ENCODE measurements around the gene SWI5. TPM values are rescaled to one million over a fixed set of nuclear protein-coding genes. Genes with fewer than 3 reads are reported as not detected.
A peak's percentile ranks its signal among the peaks of the same experiment; 100 is the strongest.

Gene SWI5
- total and polyA plus RNA-seq, 2 experiments from 2014 or later = 26.6 to 42.5 TPM

DNA sequence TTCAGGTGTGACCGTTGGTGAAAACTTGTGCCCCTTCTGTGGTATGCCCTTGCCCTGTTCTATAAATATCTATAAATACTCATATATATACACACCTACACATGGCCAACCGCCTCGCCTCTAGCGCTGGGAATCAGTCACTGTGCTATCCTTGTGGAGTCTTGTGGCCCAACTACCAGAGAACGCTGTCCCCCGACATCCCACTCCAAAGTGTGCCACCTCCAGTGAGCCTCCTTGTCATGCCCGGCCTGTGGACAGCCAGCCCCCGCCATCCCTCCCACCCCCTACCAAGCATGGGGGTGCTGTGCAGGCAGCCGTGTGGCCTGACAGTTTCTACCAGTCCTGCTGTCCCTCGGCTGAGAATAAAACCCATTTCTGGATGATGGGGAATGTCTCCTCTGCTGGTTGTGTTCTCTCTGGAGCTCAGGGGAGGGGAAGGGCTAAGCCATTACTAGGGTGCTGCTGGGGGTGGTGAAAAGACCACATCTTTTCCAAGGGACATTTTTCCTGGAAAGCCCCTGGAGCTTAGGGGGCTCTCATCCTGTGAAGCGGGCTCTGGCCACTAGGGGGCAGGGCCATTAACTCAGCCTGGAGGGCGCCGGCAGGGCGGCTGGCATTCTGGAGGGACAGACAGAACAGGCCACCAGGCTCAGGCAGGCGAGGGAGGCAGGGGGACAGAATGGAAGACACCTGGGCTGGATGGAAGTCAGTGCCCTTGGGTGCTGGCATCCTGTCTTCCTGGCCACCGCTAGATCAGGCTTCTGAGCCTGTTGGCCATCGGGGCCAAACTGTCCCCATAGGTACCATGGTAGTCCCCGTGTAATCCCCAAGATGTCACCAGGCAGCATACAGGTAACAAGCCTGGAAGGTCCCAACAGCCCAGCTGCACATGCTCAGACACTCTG is 21.0 kb upstream of the SWI5 start:
- Mint-ChIP-seq H3K4me1 (peaks cover 39% of the 10 kb centered on the region), H3K9me3 (no peaks in the 10 kb centered on the region; the same call in 2 of the 3 replicates), H3K27ac (peak overlapping the region; percentile 85), H3K4me3 (peak overlapping the region; percentile 39; the same call in 1 of the 3 replicates), H3K36me3 (ENCODE audit: low read depth) (peaks cover 22% of the 10 kb centered on the region), H3K27me3 (ENCODE audit: insufficient read depth, low read depth, poor library complexity) (peaks cover 17% of the 10 kb centered on the region)
- peaks cover 14% of the 10 kb centered on the region for H3K4me1 ChIP-seq (ENCODE audit: insufficient read depth)
- H2AFZ ChIP-seq = no peak overlapping the region
- peaks cover 10% of the 10 kb centered on the region; the same call in 1 of the 2 replicates for H3F3A ChIP-seq (replicated peaks; ENCODE audit: low read depth)
- H3K79me2 ChIP-seq (replicated peaks; ENCODE audit: insufficient read depth) = 0 out of 2 replicates have a peak, but pooled peaks cover 6% of the 10 kb centered on the region
- peak; percentile 94 for DNase-seq (ENCODE audit: low spot score)
- peak overlapping the region; percentile 55; the same call in 1 of the 2 replicates for H3K27ac ChIP-seq (ENCODE audit: low read depth)
- no peaks in the 10 kb centered on the region for H3K27me3 ChIP-seq (ENCODE audit: insufficient read depth)
- peaks cover 9% of the 10 kb centered on the region for H4K20me1 ChIP-seq (replicated peaks; ENCODE audit: insufficient read depth)
- ATAC-seq = peak; percentile 70
- H3K4me2 ChIP-seq = peak overlapping the region; percentile 57; the same call in 1 of the 2 replicates
- TF ChIP-seq POLR2AphosphoS5 (IDR thresholded peaks at IDR 0.05; ENCODE audit: low read depth) = no peak; the same call in 1 of the 2 replicates
- no peak for TF ChIP-seq EZH2phosphoT487 (IDR thresholded peaks at IDR 0.05; ENCODE audit: unreplicated experiment)
- TF ChIP-seq, protein P1, sequence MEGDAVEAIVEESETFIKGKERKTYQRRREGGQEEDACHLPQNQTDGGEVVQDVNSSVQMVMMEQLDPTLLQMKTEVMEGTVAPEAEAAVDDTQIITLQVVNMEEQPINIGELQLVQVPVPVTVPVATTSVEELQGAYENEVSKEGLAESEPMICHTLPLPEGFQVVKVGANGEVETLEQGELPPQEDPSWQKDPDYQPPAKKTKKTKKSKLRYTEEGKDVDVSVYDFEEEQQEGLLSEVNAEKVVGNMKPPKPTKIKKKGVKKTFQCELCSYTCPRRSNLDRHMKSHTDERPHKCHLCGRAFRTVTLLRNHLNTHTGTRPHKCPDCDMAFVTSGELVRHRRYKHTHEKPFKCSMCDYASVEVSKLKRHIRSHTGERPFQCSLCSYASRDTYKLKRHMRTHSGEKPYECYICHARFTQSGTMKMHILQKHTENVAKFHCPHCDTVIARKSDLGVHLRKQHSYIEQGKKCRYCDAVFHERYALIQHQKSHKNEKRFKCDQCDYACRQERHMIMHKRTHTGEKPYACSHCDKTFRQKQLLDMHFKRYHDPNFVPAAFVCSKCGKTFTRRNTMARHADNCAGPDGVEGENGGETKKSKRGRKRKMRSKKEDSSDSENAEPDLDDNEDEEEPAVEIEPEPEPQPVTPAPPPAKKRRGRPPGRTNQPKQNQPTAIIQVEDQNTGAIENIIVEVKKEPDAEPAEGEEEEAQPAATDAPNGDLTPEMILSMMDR (conservative IDR thresholded peaks at IDR 0.05; ENCODE audit: low read depth in 2 of 2) = peak; percentile 84 to 86
- no peak for TF ChIP-seq CREB1 (CRISPR knock-in tag; IDR thresholded peaks at IDR 0.05; ENCODE audit: low read depth)
- TF ChIP-seq NANOG (IDR thresholded peaks at IDR 0.05; ENCODE audit: borderline replicate concordance) = 0 out of 2 replicates have a peak, but pooled peaks have one; percentile 12
- H3K4me3 ChIP-seq = no peak overlapping the region
- peaks cover 4% of the 10 kb centered on the region; the same call in 1 of the 2 replicates for H3K36me3 ChIP-seq (ENCODE audit: insufficient read depth)
- H3K9me2 ChIP-seq (ENCODE audit: insufficient read depth) = no peaks in the 10 kb centered on the region

DNA sequence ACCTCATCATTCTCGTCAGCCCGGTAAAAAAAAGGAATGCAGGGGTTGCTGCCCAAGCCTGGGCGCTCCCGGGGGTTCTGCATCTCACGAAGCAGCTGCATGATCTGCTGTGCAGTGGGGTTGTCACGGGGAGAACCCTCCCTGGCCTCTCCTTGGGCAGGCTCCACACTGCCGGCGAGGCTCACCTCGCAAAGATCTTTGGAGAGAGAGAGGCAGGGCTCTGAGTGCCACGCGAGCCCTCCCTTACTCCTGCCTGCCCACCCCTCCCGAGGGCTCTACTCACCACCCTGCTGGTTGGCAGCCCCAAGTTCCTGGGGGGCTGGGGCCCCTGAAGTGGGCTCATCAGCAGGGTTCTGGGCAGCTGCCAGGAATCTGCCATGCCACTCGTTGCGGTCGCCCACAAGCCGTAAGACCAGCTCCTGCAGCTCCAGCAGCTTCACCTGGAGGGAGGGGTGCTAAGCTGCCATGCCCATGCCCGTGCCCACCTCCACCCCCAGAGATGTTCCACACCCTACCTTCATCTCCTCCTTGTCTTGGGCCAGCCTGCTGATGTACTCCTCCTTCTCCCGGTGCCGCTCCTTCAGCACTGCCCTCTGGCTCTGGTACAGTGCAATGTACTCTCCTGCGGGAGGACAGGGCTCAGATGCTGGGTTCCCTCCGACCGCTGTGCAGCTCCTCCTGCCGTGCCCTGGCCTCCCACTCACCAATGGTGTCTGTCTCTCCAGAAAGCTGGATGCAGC is 18.8 kb upstream of the SWI5 start:
- DNase-seq (ENCODE audit: low spot score) (no peak), ATAC-seq (no peak)
- Histone ChIP-seq H3K4me1 (ENCODE audit: insufficient read depth) (peaks cover 7% of the 10 kb centered on the region), H3K4me3 (no peak overlapping the region), H3K4me2 (no peak overlapping the region), H3K27me3 (ENCODE audit: insufficient read depth) (no peaks in the 10 kb centered on the region), H3K9me2 (ENCODE audit: insufficient read depth) (no peaks in the 10 kb centered on the region), H2AFZ (no peak overlapping the region), H3F3A (replicated peaks; ENCODE audit: low read depth) (peaks cover 10% of the 10 kb centered on the region; the same call in 1 of the 2 replicates), H3K79me2 (replicated peaks; ENCODE audit: insufficient read depth) (no peaks in the 10 kb centered on the region), H4K20me1 (replicated peaks; ENCODE audit: insufficient read depth) (peaks cover 17% of the 10 kb centered on the region), H3K27ac (ENCODE audit: low read depth) (no peak overlapping the region), H3K36me3 (ENCODE audit: insufficient read depth) (peaks cover 4% of the 10 kb centered on the region; the same call in 1 of the 2 replicates)
- peaks cover 33% of the 10 kb centered on the region for H3K36me3 Mint-ChIP-seq (ENCODE audit: low read depth)
- H3K27me3 Mint-ChIP-seq (ENCODE audit: insufficient read depth, low read depth, poor library complexity) = peaks cover 19% of the 10 kb centered on the region
- no peak overlapping the region; the same call in 2 of the 3 replicates for H3K4me3 Mint-ChIP-seq
- no peaks in the 10 kb centered on the region; the same call in 2 of the 3 replicates for H3K9me3 Mint-ChIP-seq
- H3K27ac Mint-ChIP-seq = peak overlapping the region; percentile 41
- H3K4me1 Mint-ChIP-seq = peaks cover 29% of the 10 kb centered on the region
- TF ChIP-seq EZH2phosphoT487 (IDR thresholded peaks at IDR 0.05; ENCODE audit: unreplicated experiment) (no peak), POLR2AphosphoS5 (IDR thresholded peaks at IDR 0.05; ENCODE audit: low read depth) (no peak), ZNF331 (CRISPR knock-in tag; IDR thresholded peaks at IDR 0.05; ENCODE audit: low read depth) (no peak), EZH2 (IDR thresholded peaks at IDR 0.05; ENCODE audit: low read depth, unreplicated experiment) (no peak), ZNF114 (CRISPR knock-in tag; IDR thresholded peaks at IDR 0.05) (no peak)
- TF ChIP-seq, protein P2, sequence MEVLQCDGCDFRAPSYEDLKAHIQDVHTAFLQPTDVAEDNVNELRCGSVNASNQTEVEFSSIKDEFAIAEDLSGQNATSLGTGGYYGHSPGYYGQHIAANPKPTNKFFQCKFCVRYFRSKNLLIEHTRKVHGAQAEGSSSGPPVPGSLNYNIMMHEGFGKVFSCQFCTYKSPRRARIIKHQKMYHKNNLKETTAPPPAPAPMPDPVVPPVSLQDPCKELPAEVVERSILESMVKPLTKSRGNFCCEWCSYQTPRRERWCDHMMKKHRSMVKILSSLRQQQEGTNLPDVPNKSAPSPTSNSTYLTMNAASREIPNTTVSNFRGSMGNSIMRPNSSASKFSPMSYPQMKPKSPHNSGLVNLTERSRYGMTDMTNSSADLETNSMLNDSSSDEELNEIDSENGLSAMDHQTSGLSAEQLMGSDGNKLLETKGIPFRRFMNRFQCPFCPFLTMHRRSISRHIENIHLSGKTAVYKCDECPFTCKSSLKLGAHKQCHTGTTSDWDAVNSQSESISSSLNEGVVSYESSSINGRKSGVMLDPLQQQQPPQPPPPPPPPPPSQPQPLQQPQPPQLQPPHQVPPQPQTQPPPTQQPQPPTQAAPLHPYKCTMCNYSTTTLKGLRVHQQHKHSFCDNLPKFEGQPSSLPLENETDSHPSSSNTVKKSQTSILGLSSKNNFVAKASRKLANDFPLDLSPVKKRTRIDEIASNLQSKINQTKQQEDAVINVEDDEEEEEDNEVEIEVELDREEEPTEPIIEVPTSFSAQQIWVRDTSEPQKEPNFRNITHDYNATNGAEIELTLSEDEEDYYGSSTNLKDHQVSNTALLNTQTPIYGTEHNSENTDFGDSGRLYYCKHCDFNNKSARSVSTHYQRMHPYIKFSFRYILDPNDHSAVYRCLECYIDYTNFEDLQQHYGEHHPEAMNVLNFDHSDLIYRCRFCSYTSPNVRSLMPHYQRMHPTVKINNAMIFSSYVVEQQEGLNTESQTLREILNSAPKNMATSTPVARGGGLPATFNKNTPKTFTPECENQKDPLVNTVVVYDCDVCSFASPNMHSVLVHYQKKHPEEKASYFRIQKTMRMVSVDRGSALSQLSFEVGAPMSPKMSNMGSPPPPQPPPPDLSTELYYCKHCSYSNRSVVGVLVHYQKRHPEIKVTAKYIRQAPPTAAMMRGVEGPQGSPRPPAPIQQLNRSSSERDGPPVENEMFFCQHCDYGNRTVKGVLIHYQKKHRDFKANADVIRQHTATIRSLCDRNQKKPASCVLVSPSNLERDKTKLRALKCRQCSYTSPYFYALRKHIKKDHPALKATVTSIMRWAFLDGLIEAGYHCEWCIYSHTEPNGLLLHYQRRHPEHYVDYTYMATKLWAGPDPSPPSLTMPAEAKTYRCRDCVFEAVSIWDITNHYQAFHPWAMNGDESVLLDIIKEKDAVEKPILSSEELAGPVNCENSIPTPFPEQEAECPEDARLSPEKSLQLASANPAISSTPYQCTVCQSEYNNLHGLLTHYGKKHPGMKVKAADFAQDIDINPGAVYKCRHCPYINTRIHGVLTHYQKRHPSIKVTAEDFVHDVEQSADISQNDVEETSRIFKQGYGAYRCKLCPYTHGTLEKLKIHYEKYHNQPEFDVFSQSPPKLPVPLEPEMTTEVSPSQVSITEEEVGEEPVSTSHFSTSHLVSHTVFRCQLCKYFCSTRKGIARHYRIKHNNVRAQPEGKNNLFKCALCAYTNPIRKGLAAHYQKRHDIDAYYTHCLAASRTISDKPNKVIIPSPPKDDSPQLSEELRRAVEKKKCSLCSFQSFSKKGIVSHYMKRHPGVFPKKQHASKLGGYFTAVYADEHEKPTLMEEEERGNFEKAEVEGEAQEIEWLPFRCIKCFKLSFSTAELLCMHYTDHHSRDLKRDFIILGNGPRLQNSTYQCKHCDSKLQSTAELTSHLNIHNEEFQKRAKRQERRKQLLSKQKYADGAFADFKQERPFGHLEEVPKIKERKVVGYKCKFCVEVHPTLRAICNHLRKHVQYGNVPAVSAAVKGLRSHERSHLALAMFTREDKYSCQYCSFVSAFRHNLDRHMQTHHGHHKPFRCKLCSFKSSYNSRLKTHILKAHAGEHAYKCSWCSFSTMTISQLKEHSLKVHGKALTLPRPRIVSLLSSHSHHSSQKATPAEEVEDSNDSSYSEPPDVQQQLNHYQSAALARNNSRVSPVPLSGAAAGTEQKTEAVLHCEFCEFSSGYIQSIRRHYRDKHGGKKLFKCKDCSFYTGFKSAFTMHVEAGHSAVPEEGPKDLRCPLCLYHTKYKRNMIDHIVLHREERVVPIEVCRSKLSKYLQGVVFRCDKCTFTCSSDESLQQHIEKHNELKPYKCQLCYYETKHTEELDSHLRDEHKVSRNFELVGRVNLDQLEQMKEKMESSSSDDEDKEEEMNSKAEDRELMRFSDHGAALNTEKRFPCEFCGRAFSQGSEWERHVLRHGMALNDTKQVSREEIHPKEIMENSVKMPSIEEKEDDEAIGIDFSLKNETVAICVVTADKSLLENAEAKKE (CRISPR knock-in tag; IDR thresholded peaks at IDR 0.05) = no peak
